GM13976 (cell line): ENCODE measurements around the gene ADAM12.

Source experiments
- DNase-seq: peaks from one replicate; pipeline ENCODE4 v3.0.0; 2012; ENCODE audit warnings: low spot score
- in situ Hi-C: fragments of 300-500 bp; cut with MboI; formaldehyde crosslinking; loops from one replicate; pipeline ENCODE4 v1.12.0; 2022; ENCODE audit warnings: low sequenced_read_pairs, mixed read lengths, inconsistent platforms; ENCODE audit not compliant: unreplicated experiment
- TF ChIP-seq, protein P1 (sequence below): IDR thresholded peaks from 2 replicates; pipeline ENCODE4 v1.5.1; 2012; ENCODE audit warnings: borderline replicate concordance, mild to moderate bottlenecking; ENCODE audit not compliant: insufficient read depth; ENCODE audit errors: extremely low read depth, missing control alignments, control extremely low read depth

Gene ADAM12

DNA sequence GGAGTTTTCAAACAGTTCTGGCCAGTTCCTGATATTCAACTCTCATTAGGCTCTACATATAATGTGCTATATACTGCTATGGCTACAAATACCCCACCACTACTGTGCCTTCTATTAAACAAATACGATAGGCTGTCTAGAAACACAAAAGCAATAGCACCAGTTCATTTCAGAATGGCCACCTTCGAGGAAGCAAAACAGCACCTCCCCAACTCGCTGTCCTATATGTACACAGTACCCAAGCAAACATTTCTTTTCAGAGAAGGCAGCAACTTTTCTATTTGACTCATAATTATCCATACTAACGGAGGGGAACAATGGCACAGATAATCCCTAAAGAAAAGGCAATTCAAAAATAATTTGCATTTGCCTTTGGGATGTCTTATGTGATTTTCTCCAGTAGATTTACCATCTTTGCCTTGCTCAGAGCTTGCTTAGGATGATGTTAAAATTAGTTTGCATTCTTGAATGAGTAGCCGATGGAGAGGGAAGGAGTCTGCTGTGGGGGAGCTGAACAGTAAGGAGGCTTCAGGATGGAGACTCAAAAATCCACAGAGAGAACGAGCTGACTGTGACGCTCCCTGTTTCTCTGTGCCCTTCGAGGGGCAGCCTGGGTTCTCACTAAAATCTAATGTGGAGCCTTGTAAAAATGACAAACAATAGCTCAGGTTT is 273.3 kb downstream of the ADAM12 start:
- in situ Hi-C loops: no loop called here
- no peak for DNase-seq
- TF ChIP-seq, protein P1, sequence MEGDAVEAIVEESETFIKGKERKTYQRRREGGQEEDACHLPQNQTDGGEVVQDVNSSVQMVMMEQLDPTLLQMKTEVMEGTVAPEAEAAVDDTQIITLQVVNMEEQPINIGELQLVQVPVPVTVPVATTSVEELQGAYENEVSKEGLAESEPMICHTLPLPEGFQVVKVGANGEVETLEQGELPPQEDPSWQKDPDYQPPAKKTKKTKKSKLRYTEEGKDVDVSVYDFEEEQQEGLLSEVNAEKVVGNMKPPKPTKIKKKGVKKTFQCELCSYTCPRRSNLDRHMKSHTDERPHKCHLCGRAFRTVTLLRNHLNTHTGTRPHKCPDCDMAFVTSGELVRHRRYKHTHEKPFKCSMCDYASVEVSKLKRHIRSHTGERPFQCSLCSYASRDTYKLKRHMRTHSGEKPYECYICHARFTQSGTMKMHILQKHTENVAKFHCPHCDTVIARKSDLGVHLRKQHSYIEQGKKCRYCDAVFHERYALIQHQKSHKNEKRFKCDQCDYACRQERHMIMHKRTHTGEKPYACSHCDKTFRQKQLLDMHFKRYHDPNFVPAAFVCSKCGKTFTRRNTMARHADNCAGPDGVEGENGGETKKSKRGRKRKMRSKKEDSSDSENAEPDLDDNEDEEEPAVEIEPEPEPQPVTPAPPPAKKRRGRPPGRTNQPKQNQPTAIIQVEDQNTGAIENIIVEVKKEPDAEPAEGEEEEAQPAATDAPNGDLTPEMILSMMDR: no peak

- in situ Hi-C loops: no loop called here
- TF ChIP-seq, protein P1: no peak
- DNase-seq: no peak
Measured at GRCh38 chr10:126111516-126111915, 276.8 kb downstream of the ADAM12 start.

DNA sequence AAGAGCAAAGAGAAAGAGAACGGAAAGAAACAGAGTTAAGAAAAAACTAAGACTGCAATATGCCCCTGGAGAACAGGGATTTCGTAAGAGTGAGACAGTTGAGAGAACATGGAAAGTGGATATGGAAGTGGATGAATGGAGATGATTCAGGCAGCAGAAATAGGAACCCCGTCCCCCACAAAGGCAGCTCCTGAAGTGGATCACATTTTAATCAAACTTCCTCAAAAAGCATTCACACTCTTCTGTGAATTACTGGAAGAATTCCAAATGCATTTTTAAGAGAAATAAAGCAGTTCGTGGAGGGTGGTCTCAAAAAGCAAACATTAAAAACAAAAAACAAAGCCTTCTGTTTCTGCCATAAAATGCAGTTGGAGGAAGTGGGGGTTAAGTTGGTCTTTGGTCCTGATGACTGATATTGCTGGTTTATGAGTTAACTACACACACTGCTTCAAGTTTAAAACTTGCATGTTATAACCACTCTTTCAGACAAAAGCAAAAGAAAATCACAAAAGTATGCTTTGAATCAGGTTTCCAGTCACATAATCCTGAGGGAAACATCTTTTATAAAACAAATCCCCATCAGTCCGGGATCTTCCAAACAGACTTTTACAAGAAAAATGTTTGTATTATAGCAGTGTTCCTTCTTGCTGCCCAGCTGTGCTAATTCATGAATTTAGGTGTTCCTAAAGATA is 277.6 kb downstream of the ADAM12 start:
- in situ Hi-C loops: no loop called here
- TF ChIP-seq, protein P1: no peak
- no peak for DNase-seq

GRCh38 chr10:126109893-126110292 is 278.4 kb downstream of the ADAM12 start:
- no peak for DNase-seq
- in situ Hi-C loops: no loop called here
- TF ChIP-seq, protein P1: no peak

- TF ChIP-seq, protein P1: no peak
- DNase-seq: no peak
- in situ Hi-C loops: no loop called here
Measured at GRCh38 chr10:126108693-126109092, 279.6 kb downstream of the ADAM12 start.

- DNase-seq: no peak
- in situ Hi-C loops: no loop called here
- TF ChIP-seq, protein P1: no peak
Measured at GRCh38 chr10:126104767-126105166, 283.5 kb downstream of the ADAM12 start.
